ENCODE results near the gene SLC23A2. TPM values are rescaled to one million over a fixed set of nuclear protein-coding genes. Genes with fewer than 3 reads are reported as not detected.
"Not testable (repeated sequence)": the region's sequence is repeated elsewhere in the genome, so short reads cannot be mapped to it uniquely, and the experiment has no call there.

Gene SLC23A2
- total RNA-seq, 1 donor from 2014 or later: 17.0 TPM

- intact Hi-C loops (cut with micrococcal nuclease): no loop called here
Measured at GRCh38 chr20:5008759-5009158, 7.4 kb upstream of the SLC23A2 start.

GRCh38 chr20:5005326-5005725 is 4.0 kb upstream of the SLC23A2 start:
- intact Hi-C loops (cut with micrococcal nuclease): no loop called here

- intact Hi-C loops (cut with micrococcal nuclease): loop anchor here (5.0 kb wide), 1 partner anchor 43 kb away; no protein-coding TSS in a partner anchor
Measured at GRCh38 chr20:5004825-5005224, 3.5 kb upstream of the SLC23A2 start.

DNA sequence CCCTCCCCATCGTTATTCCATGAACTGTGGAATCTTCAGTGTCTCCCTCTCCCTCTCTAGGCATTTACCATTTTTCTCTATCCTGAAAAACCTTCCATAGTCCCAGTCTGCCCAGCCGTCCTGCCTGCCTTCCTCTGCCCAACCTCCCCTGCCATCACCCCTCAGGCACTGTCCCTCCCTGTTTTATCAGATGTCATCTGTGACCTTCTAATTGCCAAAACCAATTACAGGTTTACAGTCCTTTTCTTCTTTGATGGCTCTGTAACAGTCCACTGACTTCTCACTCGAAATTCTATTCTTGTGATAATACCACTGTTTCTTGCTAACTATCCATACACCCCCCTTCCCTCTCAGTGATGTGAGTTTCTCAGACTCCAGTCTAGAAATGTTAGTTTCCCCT is 2.3 kb upstream of the SLC23A2 start:
- intact Hi-C loops (cut with micrococcal nuclease): loop anchor here (5.0 kb wide), 1 partner anchor 41 kb away; no protein-coding TSS in a partner anchor

DNA sequence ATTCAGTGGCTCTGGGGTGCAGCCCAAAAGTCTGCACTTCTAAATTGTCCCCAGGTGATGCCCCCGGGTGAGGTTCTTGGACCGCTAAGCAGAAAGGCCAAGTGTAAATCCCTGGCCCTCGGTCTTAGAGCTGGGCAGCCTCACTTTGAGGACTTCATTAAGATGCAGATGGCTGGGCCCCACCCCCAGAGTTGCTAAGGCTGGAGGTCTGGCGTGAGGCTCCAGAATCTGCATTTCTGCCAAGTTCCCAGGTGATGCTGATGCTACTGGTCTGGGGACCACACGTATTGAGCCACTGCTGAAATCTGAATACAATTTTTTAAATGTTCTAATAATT is 735 bp upstream of the SLC23A2 start:
- intact Hi-C loops (cut with micrococcal nuclease): loop anchor here (5.0 kb wide), 1 partner anchor 40 kb away; no protein-coding TSS in a partner anchor

DNA sequence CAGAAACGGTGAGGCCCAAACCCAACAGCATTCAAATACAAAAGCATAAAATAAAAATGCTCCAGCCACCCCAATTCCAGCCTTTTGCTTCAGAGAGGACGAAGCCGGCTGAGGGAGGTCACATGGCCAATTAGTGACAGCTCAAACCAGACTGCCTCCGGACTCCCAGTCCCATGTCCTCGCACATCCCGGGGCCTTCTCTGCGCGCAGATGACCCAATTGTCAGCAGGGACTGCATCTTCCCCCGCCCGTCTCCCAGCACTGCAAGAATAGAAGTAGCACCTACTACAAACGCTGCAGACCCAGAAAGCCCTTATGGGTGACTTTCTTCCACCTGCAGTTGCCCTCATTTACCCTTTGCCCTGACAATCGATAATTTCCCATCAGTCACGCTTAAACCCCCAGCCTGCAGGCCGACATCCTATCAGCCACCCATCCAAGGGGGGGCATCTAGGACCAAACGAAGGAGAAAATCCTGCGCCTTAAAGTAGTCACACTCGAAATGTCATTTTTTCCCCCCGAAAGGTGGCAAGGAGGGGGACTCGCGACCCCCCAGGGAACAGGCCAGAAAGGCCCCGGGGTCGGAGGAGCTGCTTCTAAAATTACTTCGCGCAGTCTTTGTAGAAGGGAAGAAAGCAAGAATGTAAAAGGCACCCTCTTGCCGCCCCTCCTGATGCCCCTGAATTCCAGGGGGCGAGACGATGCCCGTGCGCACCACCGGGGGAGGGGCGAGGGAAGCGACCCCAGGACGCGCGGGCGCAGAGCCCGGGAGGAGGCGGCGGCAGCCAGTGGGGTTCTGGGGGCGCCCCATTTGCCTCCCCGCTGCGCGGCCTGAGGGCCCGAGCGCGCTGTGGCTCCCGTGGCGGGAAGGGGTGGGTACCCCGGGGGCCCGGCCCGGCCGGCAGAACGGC is 792 bp downstream of the SLC23A2 start:
- intact Hi-C loops (cut with micrococcal nuclease): loop anchor here (2.0 to 5.0 kb wide), 2 partner anchors 38 to 78 kb away; no protein-coding TSS in a partner anchor

DNA sequence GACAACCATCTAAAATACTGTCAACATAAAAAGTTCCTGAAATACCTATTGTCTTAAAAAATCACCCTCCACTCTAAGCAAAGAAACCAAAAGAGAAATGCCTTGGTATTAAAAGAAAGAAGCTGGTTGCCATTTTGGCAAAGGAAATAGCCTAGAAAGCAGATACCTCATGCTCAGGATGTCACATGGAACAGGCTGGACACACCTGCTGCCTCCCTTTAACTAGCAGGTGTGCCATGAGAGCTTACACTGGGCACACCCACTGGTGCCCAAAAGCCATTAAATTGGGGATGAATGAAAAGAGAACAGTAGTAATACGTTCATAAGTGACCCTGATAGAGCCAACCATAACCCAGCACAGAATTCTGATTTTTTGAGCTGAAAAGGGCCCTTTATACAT is 1.5 kb downstream of the SLC23A2 start:
- intact Hi-C loops (cut with micrococcal nuclease): loop anchor here (2.0 to 5.0 kb wide), 2 partner anchors 37 to 79 kb away; no protein-coding TSS in a partner anchor

DNA sequence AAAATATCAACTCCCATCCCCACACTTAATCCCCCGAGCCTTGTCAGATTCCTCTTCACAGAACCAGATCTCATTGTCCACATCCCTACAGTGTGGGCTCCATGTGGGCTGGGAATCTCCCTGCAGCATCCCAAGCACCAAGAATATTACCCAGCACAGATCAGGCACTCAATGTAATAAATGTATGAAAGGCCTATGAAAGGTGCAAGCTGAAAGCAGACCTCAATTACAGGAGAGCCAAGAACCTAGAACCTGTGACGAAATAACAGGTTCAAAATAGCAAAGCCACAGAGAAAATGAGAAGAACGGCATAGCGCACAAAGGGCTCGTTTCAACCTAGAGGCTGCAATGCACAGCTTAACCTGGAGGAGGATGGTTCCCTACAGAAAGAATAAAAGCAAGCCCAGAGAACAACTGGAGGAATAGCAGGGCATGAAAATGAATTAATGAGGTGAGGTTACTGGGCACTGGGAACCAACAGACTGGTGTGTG is 3.1 kb downstream of the SLC23A2 start:
- intact Hi-C loops (cut with micrococcal nuclease): no loop called here

- intact Hi-C loops (cut with micrococcal nuclease): no loop called here
Measured at GRCh38 chr20:4997222-4997621, 4.1 kb downstream of the SLC23A2 start.

- intact Hi-C loops (cut with micrococcal nuclease): no loop called here
Measured at GRCh38 chr20:4989570-4989969, 11.7 kb downstream of the SLC23A2 start.

DNA sequence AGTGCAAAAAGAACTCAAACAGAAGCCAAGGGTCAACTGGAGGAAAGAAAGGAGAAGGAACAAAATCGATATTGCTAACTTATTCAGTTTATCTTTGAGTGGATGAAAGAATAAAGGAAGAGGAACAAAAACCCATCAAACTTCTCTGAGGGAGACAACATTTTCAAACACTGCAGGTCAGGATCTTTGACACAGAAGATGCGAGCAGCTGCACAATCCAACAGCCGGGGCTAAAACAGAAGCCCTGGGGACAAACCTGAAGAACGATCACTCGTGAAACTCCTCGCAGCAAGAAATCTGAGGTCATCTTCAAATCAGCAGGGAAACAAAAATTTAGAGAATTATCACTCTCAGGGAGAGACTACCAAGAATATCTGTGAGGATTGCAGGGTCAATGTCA is 14.2 kb downstream of the SLC23A2 start:
- intact Hi-C loops (cut with micrococcal nuclease): no loop called here

DNA sequence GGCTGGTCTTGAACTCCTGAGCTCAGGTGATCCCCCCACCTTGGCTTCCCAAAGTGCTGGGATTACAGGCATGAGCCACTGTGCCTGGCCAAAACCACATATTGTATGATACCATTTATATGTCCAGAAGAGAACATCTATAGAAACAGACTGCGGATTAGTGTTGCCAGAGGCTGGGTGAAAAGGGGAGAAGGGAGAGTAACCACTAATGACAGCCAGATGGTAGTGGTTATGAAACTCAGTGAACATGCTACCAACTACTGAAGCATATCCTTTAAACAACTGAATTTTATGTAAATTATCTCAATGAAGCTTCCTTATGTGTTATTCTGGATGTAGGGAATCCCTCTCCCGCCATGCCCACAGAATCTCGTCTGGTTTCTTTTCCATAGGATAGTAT is 15.7 kb downstream of the SLC23A2 start:
- intact Hi-C loops (cut with micrococcal nuclease): no loop called here

- intact Hi-C loops (cut with micrococcal nuclease): no loop called here
Measured at GRCh38 chr20:4982281-4982680, 19.0 kb downstream of the SLC23A2 start.

GRCh38 chr20:4979841-4980410 is 21.4 kb downstream of the SLC23A2 start:
- intact Hi-C loops (cut with micrococcal nuclease): no loop called here

- intact Hi-C loops (cut with micrococcal nuclease): no loop called here
Measured at GRCh38 chr20:4978050-4978918, 23.0 kb downstream of the SLC23A2 start.

- intact Hi-C loops (cut with micrococcal nuclease): not testable (repeated sequence)
Measured at GRCh38 chr20:4976014-4976413, 25.3 kb downstream of the SLC23A2 start.

- intact Hi-C loops (cut with micrococcal nuclease): loop anchor here (1.0 to 5.0 kb wide), 3 partner anchors 11 to 129 kb away; no protein-coding TSS in a partner anchor
Measured at GRCh38 chr20:4973330-4974097, 27.8 kb downstream of the SLC23A2 start.

GRCh38 chr20:4972506-4973251 is 28.6 kb downstream of the SLC23A2 start:
- intact Hi-C loops (cut with micrococcal nuclease): loop anchor here (1.0 to 5.0 kb wide), 3 partner anchors 10 to 130 kb away; no protein-coding TSS in a partner anchor

DNA sequence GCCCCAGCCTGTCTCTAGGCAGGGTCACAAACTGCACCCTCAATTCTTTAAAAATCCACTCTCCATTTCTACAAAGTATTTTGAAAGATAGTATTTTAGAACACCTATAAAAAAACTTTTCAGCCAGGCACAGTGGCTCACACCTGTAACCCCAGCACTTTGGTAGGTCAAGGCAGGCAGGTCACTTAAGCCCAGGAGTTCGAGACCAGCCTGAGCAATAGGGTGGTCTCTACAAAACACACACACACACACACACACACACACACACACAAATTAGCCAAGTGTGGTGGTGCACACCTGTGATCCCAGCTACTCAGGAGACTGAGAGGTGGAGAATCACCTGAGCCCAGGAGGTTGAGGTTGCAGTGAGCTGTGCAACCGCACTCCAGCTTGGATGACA is 30.2 kb downstream of the SLC23A2 start:
- intact Hi-C loops (cut with micrococcal nuclease): loop anchor here (5.0 kb wide), 1 partner anchor 131 kb away; no protein-coding TSS in a partner anchor
